NCI-H2227 (cell line): ENCODE results near the gene ZNF366.

Experiments
- DNase-seq: peaks from one replicate; lab custom pipeline; 2025; ENCODE audit not compliant: unreplicated experiment; lab: John Stamatoyannopoulos, UW

Gene ZNF366

GRCh38 chr5:72522607-72523006, 15.4 kb upstream of the ZNF366 start:
- no peak for DNase-seq

DNA sequence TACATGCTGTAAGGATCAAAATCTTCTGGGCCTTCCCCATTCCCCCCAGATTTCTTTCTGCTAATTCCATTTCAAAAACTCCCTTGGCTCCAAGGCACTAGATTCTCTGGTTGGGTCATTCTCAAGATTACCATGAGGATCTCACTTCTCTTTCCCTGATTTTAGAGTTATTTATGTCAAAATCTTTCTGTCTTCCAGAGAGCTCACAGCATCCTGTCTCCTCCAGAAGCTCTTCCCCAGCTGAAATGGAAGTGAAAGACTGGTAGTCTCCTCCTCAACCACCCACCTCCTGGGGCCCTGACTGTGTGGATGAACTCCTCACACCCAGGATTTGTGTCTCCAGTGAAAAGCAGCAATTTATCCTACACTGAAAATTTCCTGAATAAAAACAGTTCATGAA, 11.9 kb upstream of the ZNF366 start:
- DNase-seq, result no peak

DNA sequence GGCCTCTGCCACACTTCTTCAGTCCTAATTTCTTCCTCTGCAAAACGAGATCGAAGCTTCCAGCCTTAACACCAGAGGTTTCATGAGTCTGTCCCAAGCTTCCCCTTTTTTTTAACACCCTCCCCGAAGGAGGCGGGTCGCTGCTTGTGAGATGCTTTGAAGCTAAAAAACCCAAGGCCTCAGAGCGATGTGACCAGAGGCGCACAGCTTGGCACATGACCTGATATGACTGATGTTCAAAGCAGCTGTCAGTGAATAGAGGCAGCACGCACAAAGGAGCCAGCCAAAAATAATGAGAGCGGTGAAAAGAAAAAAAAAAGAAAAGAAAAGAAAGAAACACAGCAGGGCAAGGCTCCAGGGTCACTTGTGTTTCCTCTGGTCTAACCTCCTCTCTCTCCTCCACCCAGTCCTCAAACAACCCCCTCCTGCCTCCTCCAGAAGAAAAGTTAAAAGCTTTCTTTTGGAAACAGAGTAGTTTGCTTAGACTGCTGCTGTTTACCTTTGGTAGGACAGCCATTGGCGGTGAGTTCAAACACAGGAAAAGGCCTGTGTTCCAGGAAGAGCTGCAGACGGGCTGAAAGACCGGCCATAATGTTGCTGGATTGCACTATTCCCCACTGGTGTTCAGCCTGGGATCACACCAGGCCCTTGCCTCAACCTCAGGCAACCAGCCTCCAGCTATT, 10.9 kb upstream of the ZNF366 start:
- DNase-seq, result no peak

DNA sequence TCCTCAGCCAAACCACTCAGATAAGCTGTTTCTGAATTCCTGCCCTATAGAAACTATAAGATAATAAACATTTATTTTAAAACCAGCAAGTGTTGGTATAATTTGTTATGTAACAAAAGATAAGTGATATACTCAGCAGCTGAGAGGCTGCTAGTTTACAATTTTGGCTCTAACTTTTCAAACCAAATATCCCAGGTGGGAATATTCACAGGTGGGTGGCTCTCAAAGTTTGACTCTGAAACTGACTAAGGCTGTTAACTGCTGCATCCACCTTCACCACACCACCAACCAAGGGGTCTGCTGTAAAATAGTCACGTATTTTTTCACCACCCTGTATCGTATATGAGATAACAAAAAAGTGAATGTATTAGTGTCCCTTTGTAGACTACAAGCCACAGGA, 9.7 kb upstream of the ZNF366 start:
- no peak for DNase-seq

DNA sequence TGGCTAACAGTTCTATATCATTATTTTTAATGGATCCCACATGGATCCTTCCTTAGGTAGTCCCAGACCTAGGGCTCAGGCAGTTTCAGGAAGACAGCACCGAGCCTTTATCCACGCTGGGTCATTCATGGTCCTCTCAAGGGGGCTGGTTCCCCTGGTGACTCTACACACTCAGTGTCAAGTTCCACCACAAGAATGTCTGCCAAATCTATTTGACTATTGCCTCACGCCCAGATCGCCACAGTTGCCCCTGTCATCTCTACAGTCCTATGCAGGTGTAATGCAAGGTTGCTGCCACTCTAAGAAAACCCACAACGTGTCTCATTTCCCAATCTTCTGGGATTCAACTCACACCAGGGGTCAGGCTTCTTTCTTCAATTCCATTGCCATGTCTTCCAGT, 8.0 kb upstream of the ZNF366 start:
- DNase-seq, result no peak

DNA sequence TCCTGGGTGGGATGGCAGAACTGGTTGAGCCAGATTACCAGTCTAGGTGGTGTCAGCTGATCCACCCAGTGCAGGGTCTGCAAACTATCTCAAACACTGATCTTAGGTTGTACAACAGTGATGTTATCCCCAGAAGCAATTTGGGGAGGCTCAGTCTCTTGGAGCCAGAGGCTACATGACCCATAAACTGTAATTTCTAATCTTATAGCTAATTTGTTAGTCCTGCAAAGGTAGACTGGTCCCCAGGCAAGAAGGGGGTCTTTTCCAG, 5.3 kb upstream of the ZNF366 start:
- no peak for DNase-seq

- DNase-seq, result no peak
These were observed 4.8 kb upstream of the ZNF366 start for GRCh38 chr5:72511774-72512592.

- no peak for DNase-seq
These were observed 4.2 kb upstream of the ZNF366 start for GRCh38 chr5:72511366-72511765.

DNA sequence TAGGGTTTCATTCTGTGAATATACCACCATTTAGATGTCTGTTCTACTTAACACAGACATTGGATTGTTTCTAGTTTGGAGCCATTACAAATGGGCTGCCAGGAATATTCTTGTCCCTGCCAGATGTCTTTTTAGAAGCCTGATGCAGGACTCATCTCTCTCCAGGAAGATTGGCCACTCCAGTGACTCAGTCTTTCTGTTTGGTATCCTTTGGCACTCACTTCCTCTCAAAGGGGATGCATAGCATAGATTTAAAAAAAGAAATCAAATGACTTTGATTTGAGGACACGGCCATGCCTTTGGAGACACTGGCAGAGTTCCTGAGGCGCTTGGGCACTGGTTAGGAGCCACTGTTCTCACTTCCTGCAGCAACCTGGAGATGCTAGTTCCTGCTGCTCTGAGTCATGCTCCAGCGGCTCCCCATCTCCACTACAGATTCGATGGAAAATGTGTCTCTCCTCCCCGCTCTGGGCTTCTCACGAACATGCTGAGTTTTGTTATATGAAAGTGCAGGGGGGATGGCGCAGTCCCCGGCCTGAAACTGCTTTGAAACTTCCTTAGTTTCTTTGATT, 3.5 kb upstream of the ZNF366 start:
- DNase-seq, result no peak

- DNase-seq, result no peak
These were observed 2.2 kb upstream of the ZNF366 start for GRCh38 chr5:72509401-72509800.

GRCh38 chr5:72508241-72509170, 1.3 kb upstream of the ZNF366 start:
- no peak for DNase-seq

DNA sequence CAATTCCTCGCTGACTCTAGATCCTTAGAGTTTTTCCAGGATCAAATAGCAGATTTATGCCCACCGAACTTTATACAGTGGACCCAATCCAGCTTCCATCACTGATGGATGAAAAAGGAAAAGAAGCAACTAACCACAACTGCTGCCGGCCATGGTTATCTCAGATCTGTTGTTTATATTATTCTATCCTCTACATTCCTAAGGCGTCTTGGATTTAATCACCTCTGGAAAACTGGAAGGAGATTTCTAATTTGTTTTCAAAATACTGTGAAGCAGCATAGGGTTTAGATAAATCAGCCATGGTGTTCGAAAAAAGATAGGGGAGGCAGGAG, 663 bp upstream of the ZNF366 start:
- DNase-seq, result no peak

DNA sequence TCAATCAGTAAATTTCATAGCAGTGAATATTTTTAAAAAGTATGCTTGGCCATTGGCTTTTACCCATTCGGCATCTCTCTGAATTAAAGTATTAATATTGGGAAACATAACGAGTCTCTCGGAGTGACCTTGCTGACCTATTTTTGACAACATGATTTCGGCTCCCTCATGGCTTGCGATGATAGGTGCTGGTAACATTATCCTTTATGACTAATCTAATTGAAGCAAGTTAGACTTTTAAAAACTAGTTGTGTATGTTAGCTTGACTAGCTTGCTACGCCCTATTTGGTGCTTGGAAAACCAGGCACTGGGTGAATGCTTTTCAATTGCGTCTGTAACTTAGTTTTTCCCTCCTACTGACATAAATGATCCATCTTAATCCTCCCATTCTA, 1.1 kb downstream of the ZNF366 start:
- DNase-seq, result no peak

DNA sequence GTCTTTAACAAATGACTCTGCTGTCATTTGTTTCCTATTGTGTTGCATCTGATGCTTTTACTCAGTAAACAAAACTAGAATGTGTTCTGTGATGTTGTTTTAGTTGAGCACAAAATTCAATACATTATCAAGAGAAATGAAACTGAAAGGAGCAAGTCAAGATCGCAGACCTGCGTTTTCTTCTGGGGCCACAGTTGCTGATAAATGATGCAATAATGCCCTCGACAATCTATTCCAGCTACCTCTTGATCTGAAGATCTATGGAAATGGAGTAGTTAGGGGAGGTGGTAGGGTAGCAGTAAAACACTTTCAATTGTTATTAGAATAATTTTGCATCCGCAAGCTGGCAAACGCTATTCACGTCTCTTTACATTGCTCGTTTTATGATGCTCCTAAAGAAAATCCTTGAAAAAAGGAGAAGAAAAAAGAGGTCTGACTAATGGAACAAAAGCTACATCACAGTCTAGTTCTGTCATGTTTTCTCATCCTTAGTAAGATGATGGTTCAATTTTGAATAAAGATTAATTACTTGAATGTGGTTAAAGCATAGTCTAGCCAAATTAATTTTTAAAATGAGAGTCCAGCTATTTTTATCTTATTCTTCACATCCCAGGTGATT, 1.6 kb downstream of the ZNF366 start:
- DNase-seq, result no peak

GRCh38 chr5:72505016-72505415, 2.2 kb downstream of the ZNF366 start:
- no peak for DNase-seq

- DNase-seq, result no peak
These were observed 3.2 kb downstream of the ZNF366 start for GRCh38 chr5:72503888-72504491.

DNA sequence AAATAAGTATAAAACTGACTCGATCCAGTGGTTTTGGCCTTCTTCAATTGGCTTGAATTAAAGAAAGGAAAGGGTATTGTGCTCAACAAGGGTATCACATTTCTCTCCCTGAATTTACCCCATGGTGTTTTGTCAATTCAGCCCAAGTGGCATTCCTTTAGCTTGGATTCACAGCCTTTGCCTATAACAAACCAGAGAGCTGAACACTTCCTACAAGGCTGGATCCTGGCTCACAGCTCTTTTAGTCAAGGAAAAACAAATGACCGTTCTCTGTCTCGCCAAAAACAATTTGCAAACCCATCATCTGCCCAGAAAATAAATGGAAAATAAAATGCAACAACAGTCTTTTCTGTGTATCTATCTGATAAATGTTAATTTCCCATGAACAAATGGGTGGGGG, 5.7 kb downstream of the ZNF366 start:
- DNase-seq, result no peak

DNA sequence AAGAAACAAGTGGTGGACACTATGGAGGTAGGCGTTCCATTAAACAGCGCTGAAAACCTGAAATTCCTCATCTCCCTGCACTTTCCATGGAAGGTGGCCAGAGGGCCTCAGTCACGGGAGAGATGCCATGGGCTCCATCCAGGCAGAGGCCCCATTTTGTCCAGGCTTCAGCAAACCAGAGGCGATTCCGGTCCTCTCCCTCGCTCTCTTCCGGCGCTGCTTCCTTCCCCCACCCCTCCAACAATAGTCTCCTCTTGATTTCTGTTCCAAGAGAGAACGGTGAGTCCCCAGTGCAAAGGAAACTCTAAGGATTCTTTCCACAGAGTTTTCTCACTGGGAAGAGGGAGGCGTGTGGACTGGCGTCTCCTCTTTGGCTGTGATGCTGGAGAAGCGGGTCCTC, 7.5 kb downstream of the ZNF366 start:
- DNase-seq, result no peak

- DNase-seq, result no peak
These were observed 8.1 kb downstream of the ZNF366 start for GRCh38 chr5:72499090-72499489.

- no peak for DNase-seq
These were observed 8.9 kb downstream of the ZNF366 start for GRCh38 chr5:72498284-72498683.

- no peak for DNase-seq
These were observed 9.4 kb downstream of the ZNF366 start for GRCh38 chr5:72497823-72498222.
